GM19025 (cell line): ENCODE results near the gene CIDEC.
"Not testable (repeated sequence)": the region's sequence is repeated elsewhere in the genome, so short reads cannot be mapped to it uniquely, and the experiment has no call there.

ENCODE experiments used
- ATAC-seq: cut with Tn5 transposase; IDR thresholded peaks from one replicate; pipeline ENCODE4 v1.9.1; 2021; ENCODE audit warnings: mild to moderate bottlenecking, low read depth, moderate library complexity; ENCODE audit not compliant: unreplicated experiment

Gene CIDEC

DNA sequence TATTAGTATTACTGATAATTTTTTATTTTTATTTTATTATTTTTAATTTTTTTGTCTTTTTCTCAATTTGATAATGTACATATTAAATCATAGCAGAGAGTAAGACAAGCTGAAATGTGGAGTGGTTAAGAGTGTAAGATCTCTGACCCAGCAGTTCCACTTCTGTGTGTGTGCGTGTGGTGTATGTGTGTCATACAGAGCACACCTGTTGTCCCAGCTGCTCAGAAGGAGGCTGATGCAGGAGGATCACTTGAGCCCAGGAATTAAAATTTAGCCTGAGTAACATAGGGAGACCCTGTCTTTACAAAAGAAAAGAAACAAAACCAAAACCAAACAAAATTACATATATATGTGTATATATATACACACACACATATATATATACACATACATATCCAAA lies 1.4 kb upstream of the CIDEC start:
- ATAC-seq = no peak

GRCh38 chr3:9878700-9879099 lies 1.4 kb downstream of the CIDEC start:
- ATAC-seq = no peak

- ATAC-seq = no peak
Measured at GRCh38 chr3:9876991-9877390, 3.1 kb downstream of the CIDEC start.

DNA sequence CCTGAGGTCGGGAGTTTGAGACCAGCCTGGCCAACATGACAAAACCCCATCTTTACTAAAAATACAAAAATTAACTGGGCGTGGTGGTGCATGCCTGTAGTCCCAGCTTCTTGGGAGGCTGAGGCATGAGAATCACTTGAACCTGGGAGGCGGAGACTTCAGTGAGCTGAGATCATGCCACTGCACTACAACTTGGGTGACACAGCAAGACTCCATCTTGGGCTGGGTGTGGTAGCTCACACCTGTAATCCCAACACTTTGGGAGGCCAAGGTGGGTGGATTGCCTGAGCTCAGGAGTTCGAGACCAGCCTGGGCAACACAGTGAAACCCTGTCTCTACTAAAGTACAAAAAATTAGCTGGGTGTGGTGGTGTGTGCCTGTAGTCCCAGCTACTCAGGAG lies 3.8 kb downstream of the CIDEC start:
- not testable (repeated sequence) for ATAC-seq

GRCh38 chr3:9875448-9875847 lies 4.6 kb downstream of the CIDEC start:
- ATAC-seq = no peak

- not testable (repeated sequence) for ATAC-seq
Measured at GRCh38 chr3:9872067-9872466, 8.0 kb downstream of the CIDEC start.

DNA sequence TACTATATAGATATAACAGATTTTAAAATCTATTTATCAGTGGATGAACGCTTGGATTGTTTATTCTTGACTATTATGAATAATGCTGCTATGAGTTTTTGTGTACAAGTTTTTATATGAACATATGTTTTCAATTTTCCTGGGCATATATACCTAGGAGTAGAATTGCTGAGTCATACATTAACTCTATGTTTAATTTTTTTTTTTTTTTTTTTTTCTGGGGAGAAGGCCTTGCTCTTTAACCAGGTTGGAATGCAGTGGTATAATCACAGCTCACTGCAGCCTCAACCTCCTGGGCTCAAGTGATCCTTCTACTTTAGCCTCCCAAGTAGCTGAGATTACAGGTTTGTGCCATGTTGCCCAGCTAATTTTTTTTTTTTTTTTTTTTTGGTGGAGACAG lies 9.1 kb downstream of the CIDEC start:
- no peak for ATAC-seq

GRCh38 chr3:9869955-9870354 lies 10.1 kb downstream of the CIDEC start:
- no peak for ATAC-seq

DNA sequence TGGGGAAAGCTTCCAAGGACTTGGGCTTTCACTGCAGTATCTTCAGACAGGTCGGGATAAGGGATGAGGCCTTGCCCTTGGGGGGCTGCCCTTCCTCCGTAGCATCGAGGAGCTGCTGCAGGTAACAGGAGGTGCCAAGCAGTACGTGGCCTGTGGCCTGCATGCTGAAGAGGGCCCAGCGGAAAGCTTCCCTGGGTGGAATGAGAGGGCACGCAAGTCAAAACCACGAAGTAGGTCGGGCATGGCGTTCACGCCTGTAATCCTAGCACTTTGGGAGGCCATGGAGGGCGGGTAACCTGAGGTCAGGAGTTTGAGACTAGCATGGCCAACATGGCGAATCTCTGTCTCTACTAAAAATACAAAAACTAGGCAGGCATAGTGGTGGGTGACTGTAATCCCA lies 12.9 kb downstream of the CIDEC start:
- ATAC-seq = no peak

- no peak for ATAC-seq
Measured at GRCh38 chr3:9866639-9867038, 13.4 kb downstream of the CIDEC start.

GRCh38 chr3:9865125-9865637 lies 14.9 kb downstream of the CIDEC start:
- ATAC-seq = not testable (repeated sequence)

DNA sequence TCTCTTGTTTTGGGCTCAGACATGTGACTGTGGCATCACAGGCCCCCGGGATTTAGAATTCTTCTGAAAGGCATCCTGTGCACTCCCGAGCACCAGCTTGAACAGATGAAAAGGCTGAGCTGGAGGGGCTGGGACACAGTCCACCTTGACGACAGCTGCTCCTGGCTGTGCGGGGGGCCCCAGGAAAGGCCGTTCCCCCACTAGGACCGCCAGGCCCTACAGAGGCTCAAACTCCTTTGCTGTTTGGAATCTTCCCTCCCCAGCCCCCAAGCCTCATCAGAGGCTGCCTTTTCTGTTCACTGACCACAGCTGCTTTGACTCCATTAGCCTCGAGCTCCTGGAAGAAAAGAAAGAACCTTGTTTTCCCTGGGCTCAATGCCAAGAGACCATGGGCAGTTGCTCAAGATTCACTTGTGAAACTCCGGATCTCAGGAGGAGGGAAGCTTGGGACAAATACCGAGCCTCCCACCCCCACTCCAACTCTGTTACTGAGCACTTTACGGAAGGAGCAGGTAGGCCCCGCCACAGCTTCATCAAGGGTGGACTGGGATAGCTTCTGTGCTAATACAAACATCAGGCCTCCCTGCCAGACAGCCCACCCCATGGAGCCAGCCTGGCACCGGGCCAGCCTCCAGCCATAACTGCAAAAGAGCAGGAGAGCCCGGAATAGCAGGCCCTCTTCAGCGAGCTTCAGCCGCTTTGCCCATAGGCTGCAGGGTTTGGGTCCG lies 15.7 kb downstream of the CIDEC start:
- ATAC-seq = no peak

- ATAC-seq = no peak
Measured at GRCh38 chr3:9863058-9863772, 16.8 kb downstream of the CIDEC start.

GRCh38 chr3:9862391-9863057 lies 17.5 kb downstream of the CIDEC start:
- ATAC-seq = no peak

DNA sequence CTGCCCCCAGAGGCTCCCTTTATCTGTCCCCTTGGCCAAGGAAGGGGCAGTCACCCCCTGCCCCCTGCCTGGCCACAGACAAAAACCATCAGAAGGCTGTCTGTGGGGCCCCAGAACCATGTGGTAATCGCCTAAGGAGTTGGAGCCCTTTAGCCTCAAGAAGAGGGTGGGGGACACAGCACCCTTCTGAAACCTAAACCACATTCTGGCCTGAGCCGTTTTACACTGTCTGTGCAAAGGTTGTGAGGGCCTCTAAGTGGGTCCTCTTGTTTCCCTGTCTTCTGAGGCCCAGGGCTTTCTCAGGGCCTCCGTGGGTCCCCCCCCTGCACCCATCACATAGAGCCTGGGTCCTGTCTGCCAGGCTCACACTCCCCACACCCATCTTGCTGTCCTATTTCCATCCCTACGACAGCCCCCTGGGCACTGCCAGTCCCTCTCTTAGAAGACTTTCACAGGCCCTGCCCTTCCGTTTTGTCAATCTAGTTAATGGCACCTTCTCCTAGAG lies 18.4 kb downstream of the CIDEC start:
- no peak for ATAC-seq

DNA sequence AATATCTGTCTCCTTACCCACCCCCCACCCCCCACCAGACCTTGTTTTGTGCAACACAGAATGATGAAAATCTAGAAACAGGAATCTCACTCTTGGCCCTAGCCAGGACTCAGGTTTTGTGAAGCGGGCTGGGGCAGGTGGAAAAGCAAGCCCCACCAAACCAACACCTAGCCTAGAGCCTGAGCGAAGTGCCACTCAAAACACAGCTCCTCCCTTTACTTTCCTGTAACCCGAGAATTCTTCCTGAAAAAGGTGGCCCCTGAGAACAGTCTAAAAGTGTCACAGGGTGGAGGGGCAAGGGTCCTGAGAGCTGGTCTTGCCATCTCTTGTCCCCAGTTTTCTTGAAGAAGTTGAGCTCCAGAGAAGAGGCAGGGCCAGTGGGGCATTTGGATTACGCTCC lies 18.9 kb downstream of the CIDEC start:
- no peak for ATAC-seq

GRCh38 chr3:9859530-9860025 lies 20.5 kb downstream of the CIDEC start:
- no peak for ATAC-seq

- no peak for ATAC-seq
Measured at GRCh38 chr3:9855594-9855993, 24.5 kb downstream of the CIDEC start.

DNA sequence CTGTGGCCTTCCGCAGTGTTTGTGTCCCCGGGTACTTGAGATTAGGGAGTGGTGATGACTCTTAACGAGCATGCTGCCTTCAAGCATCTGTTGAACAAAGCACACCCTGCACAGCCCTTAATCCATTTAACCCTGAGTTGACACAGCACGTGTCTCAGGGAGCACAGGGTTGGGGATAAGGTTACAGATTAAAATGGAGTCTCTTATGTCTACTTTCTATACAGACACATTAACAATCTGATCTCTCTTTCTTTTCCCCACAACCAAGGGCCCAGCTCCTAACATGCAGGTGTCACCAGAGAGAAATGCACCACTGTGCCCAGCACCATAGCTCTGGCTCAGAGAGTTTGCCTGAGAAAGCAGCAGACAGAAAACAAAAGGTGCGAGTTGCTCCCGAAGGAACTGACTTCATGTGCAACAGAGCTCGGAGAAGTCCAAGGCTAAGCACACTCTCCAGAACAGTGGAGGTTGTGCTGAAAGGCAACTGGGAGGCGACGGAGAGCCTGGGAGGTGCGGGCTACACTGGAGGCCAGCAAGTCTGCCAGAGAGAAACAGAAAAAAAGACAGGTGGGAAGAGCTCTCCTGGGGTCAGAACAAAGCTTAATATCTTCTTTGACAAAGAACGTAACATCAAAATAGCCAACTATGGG lies 25.6 kb downstream of the CIDEC start:
- ATAC-seq = not testable (repeated sequence)

- ATAC-seq = no peak
Measured at GRCh38 chr3:9852528-9852927, 27.5 kb downstream of the CIDEC start.
